K562 (cell line): ENCODE data around the gene ITGA11. TPM values are rescaled to one million over a fixed set of nuclear protein-coding genes. Genes with fewer than 3 reads are reported as not detected.

Experiments used
- ATAC-seq: fragments of 200-7000 bp; cut with Tn5 transposase; 3 replicates; pipeline ENCODE4 v1.9.1; 2020; ENCODE audit warnings: moderate library complexity
- BruUV-seq: library from RNA; stranded (reverse); fragments of 400-500 nt; replicated peaks from 2 replicates; lab custom pipeline; 2021; lab: Mats Ljungman, UMichigan
- CTCF ChIA-PET: fragments of 300-600 bp; formaldehyde crosslinking; extraction: SDS; loops from one replicate; lab custom pipeline; 2021; ENCODE audit warnings: low intra/inter-chr PET ratio; lab: Yijun Ruan, JAX
- POLR2A ChIA-PET: fragments of 300-600, 350-650 bp; sonication (Branson Sonifier 250); formaldehyde crosslinking; extraction: SDS; loops from one replicate; lab custom pipeline; 2021; ENCODE audit warnings: antibody characterized with exemption, inconsistent platforms; lab: Yijun Ruan, JAX
- DNase-seq, 4 experiments: peaks; one replicate each; pipeline versions ENCODE4 v3.0.0 to v3.0.0-alpha.2; 2011 to 2018; ENCODE audit warnings: low spot score in 3 of 4, mixed read lengths in 3 of 4; ENCODE audit errors: extremely low read depth in 1 of 4
- FAIRE-seq: peaks from 2 replicates; lab custom pipeline; 2011; peaks lifted over from hg19 to GRCh38; lab: Jason Lieb, UNC
- H2AFZ ChIP-seq: 2 replicates; pipeline ENCODE4 v1.6.0; 2011; ENCODE audit warnings: low read depth, low read length, control low read depth, inconsistent platforms
- H3K27ac ChIP-seq: fragments of 200-600 bp; 3 replicates; pipeline ENCODE4 v1.8.0; 2011; ENCODE audit warnings: low read depth, mild to moderate bottlenecking, control low read depth, inconsistent platforms, low read length, moderate library complexity, mixed read lengths; ENCODE audit errors: extremely low read depth
- H3K27me3 ChIP-seq, 2 experiments: fragments of 300-600 bp in 1 of 2; 2 replicates in 1 of 2; 3 replicates in 1 of 2; pipeline versions ENCODE4 v1.6.0 to v1.8.0; 2011; ENCODE audit warnings: inconsistent platforms in 2 of 2, low read length in 2 of 2, mild to moderate bottlenecking in 1 of 2, mixed read lengths in 1 of 2, moderate library complexity in 1 of 2; ENCODE audit not compliant: control insufficient read depth in 2 of 2, insufficient read depth in 2 of 2
- H3K36me3 ChIP-seq: fragments of 300-600 bp; 3 replicates; pipeline ENCODE4 v1.8.0; 2011; ENCODE audit warnings: mild to moderate bottlenecking, low read length, inconsistent platforms; ENCODE audit not compliant: control insufficient read depth, insufficient read depth
- H3K4me1 ChIP-seq, 2 experiments: fragments of 200-600 bp in 1 of 2; replicated peaks in 1 of 2; 2 replicates in 1 of 2; 3 replicates in 1 of 2; pipeline versions ENCODE4 v1.5.1 to v1.8.0; 2011; ENCODE audit warnings: inconsistent platforms in 2 of 2, low read length in 2 of 2, mild to moderate bottlenecking in 1 of 2, mixed read lengths in 1 of 2, moderate library complexity in 1 of 2; ENCODE audit not compliant: control insufficient read depth in 2 of 2, insufficient read depth in 2 of 2
- H3K4me2 ChIP-seq: 2 replicates; pipeline ENCODE4 v1.6.1; 2011; ENCODE audit warnings: low read length, control low read depth, inconsistent platforms, mixed read lengths; ENCODE audit not compliant: insufficient read depth
- H3K4me3 ChIP-seq: fragments of 200-600 bp; sonication (generic), shearing (Covaris generic); 2 replicates; pipeline ENCODE4 v1.5.1; 2016; ENCODE audit warnings: control low read depth, inconsistent platforms
- H3K79me2 ChIP-seq: fragments of 200-600 bp; 3 replicates; pipeline ENCODE4 v1.8.0; 2011; ENCODE audit warnings: low read length, inconsistent platforms; ENCODE audit not compliant: control insufficient read depth, insufficient read depth
- H3K9ac ChIP-seq, 2 experiments: 2 replicates each; pipeline versions ENCODE4 v1.6.0 to v1.6.1; 2011; ENCODE audit warnings: low read depth in 2 of 2, low read length in 2 of 2, control low read depth in 1 of 2, inconsistent platforms in 1 of 2, mild to moderate bottlenecking in 1 of 2, mixed read lengths in 1 of 2; ENCODE audit not compliant: insufficient read depth in 1 of 2
- H3K9me1 ChIP-seq: one replicate; pipeline ENCODE4 v1.6.0; 2011; ENCODE audit warnings: inconsistent platforms, mild to moderate bottlenecking, low read length, moderate library complexity; ENCODE audit not compliant: control insufficient read depth, insufficient read depth
- H3K9me3 ChIP-seq: replicated peaks from 2 replicates; pipeline ENCODE4 v1.5.1; 2011; ENCODE audit warnings: low read depth, low read length, inconsistent platforms; ENCODE audit not compliant: control insufficient read depth, insufficient read depth
- H4K20me1 ChIP-seq: replicated peaks from 2 replicates; pipeline ENCODE4 v1.6.1; 2011; ENCODE audit warnings: low read length, inconsistent platforms, mixed read lengths; ENCODE audit not compliant: control insufficient read depth, insufficient read depth
- CEBPB ChIP-seq: fragments of 450-650 bp; IDR thresholded peaks from 2 replicates; pipeline ENCODE4 v1.6.1; 2016; ENCODE audit warnings: missing genetic modification characterization, missing compliant biosample characterization
- KAT8 ChIP-seq: fragments of 450-650 bp; IDR thresholded peaks from 2 replicates; pipeline ENCODE4 v1.6.1; 2016; ENCODE audit warnings: low read depth, mild to moderate bottlenecking
- MEF2D ChIP-seq: conservative IDR thresholded peaks from 2 replicates; pipeline ENCODE4 v1.6.1; 2016; ENCODE audit warnings: low read depth, missing genetic modification characterization, missing compliant biosample characterization
- NBN ChIP-seq: fragments of 450-650 bp; IDR thresholded peaks from 2 replicates; pipeline ENCODE4 v1.6.1; 2016; ENCODE audit warnings: low read depth, mild to moderate bottlenecking
- SAFB ChIP-seq: fragments of 200-400 bp; formaldehyde crosslinking; IDR thresholded peaks from 2 replicates; pipeline ENCODE4 v1.6.1; 2017; ENCODE audit warnings: low read depth, low read length, borderline replicate concordance
- WGBS: fragments of 100-300 bp; shearing (Covaris generic); methylation state at CpG from one replicate; pipeline ENCODE4 v1.1.6; 2016; ENCODE audit warnings: low coverage, mixed read lengths; ENCODE audit not compliant: insufficient coverage; ENCODE audit errors: missing lambda C conversion rate; 5-methylcytosine and 5-hydroxymethylcytosine counted together
- in situ Hi-C: fragments of 300-500 bp; cut with MboI; formaldehyde crosslinking; loops from 4 replicates; pipeline ENCODE4 v1.15.0; 2018; ENCODE audit warnings: inconsistent platforms, mixed read lengths
- intact Hi-C: fragments of 100-400 bp; cut with micrococcal nuclease; formaldehyde crosslinking; loops from 2 replicates; pipeline ENCODE4 v1.14.2; 2022
- polyA plus RNA-seq, 8 experiments: library from polyadenylated mRNA; depleted of rRNA in 4 of 8; stranded (reverse) in 5 of 8; unstranded in 3 of 8; fragments of >200 nt; fragmentation: Nextera tagmentation in 2 of 8; fragmentation: Illumina TruSeq in 1 of 8; extraction: Ambion mirVana in 2 of 8; extraction: Trizol in 1 of 8; gene quantifications; 2 replicates each; pipeline versions ENCODE4 v1.2.1 to v1.2.3, GENCODE V29; 2011 to 2014; ENCODE audit warnings: inconsistent platforms in 1 of 8, missing spikeins in 1 of 8
- total RNA-seq, 7 experiments: library from RNA; depleted of rRNA in 6 of 7; stranded (reverse); fragments of >200 nt in 6 of 7; fragmentation: Illumina TruSeq in 2 of 7; extraction: Trizol in 2 of 7; gene quantifications; 2 replicates each; pipeline versions ENCODE4 v1.2.1 to v1.2.3, GENCODE V29; 2011 to 2021; ENCODE audit warnings: low replicate concordance in 1 of 7
- TF ChIP-seq, protein P1 (sequence below): fragments of 450-650 bp; formaldehyde crosslinking; IDR thresholded peaks from 2 replicates; pipeline ENCODE4 v1.4.0; 2022; ENCODE audit warnings: missing genetic modification characterization
- TF ChIP-seq, protein P2 (sequence below): fragments of 150-350 bp; conservative IDR thresholded peaks from 2 replicates; pipeline ENCODE4 v1.6.1; 2014; ENCODE audit warnings: low read length
- TF ChIP-seq, protein P3 (sequence below): fragments of 250-450 bp; sonication (Bioruptor Pico); IDR thresholded peaks from 2 replicates; pipeline ENCODE4 v1.4.0; 2020

The ITGA11 gene
- total and polyA plus RNA-seq, 9 of the 15 experiments (the other 6 are each of a cell fraction or from before 2014, with no cell fraction given), result 0.01 TPM; not detected in 8

DNA sequence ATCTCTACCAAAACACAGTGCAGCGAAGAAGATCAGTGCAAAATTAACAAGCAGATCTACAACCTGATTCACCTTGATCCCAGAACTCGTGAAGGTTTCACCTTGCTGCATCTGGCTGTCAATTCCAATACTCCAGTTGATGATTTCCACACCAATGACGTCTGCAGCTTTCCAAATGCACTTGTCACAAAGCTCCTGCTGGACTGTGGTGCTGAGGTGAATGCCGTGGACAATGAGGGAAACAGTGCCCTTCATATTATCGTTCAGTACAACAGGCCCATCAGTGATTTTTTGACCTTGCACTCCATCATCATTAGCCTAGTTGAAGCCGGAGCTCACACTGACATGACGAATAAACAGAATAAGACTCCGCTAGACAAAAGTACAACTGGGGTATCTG is 141.2 kb downstream of the ITGA11 start:
- CTCF ChIA-PET, result no interaction called here
- Histone ChIP-seq H3K4me2 (no peak overlapping the region), H3K27ac (no peak overlapping the region), H2AFZ (no peak overlapping the region), H3K79me2 (peaks cover 64% of the 10 kb centered on the region), H3K9ac (no peak overlapping the region), H3K27me3 (no peaks in the 10 kb centered on the region), H3K36me3 (peaks cover 51% of the 10 kb centered on the region), H4K20me1 (peaks cover 6% of the 10 kb centered on the region; the same call in 1 of the 2 replicates), H3K9me3 (no peaks in the 10 kb centered on the region), H3K9me1 (peaks cover 3% of the 10 kb centered on the region)
- intact Hi-C loops, result no loop called here
- FAIRE-seq, result no peak
- in situ Hi-C loops, result no loop called here
- ATAC-seq, result no peak
- TF ChIP-seq KAT8, result no peak
- TF ChIP-seq, protein P1, sequence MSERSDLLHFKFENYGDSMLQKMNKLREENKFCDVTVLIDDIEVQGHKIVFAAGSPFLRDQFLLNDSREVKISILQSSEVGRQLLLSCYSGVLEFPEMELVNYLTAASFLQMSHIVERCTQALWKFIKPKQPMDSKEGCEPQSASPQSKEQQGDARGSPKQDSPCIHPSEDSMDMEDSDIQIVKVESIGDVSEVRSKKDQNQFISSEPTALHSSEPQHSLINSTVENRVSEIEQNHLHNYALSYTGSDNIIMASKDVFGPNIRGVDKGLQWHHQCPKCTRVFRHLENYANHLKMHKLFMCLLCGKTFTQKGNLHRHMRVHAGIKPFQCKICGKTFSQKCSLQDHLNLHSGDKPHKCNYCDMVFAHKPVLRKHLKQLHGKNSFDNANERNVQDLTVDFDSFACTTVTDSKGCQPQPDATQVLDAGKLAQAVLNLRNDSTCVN, result no peak
- TF ChIP-seq, all 486 proteins: peak for 0
- no peaks in the 10 kb centered on the region; a peak in 1 of 5 replicates for H3K4me1 ChIP-seq
- no peak overlapping the region for H3K4me3 ChIP-seq
- POLR2A ChIA-PET, result interaction anchor here (3.1 kb wide), 1 partner anchor 9 kb away, joined by 12 read pairs; no protein-coding TSS in a partner anchor
- WGBS, result 96% methylated on average over 8 of the region's 8 CpGs
- no peak for DNase-seq
- TSS peak; percentile 1 for BruUV-seq

DNA sequence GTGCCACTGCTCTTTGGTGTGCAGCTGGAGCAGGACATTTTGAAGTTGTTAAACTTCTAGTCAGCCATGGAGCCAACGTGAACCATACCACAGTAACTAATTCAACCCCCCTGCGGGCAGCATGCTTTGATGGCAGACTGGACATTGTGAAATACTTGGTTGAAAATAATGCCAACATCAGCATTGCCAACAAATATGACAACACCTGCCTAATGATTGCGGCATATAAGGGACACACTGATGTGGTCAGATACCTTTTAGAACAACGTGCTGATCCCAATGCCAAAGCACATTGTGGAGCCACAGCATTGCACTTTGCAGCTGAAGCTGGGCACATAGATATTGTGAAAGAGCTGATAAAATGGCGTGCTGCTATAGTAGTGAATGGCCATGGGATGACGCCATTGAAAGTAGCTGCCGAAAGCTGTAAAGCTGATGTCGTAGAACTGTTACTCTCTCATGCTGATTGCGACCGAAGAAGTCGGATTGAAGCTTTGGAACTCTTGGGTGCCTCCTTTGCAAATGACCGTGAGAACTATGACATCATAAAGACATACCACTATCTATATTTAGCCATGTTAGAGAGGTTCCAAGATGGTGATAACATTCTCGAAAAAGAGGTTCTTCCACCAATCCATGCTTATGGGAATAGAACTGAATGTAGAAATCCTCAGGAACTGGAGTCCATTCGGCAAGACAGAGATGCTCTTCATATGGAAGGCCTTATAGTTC is 142.2 kb downstream of the ITGA11 start:
- H2AFZ ChIP-seq, result no peak overlapping the region
- ChIA-PET CTCF (no interaction called here), POLR2A (interaction anchor here (0.5 to 2.5 kb wide), 3 partner anchors 9 to 15 kb away, joined by 3 to 8 read pairs (median 8); partner anchors contain the start of gene FEM1B)
- H3K4me2 ChIP-seq, result no peak overlapping the region
- BruUV-seq, result no TSS peak
- H3K4me1 ChIP-seq, result peaks cover 0 to 1% of the 10 kb centered on the region in 2 experiments; a peak in 1 of 5 replicates
- DNase-seq (no peak), FAIRE-seq (no peak), ATAC-seq (no peak)
- 94% methylated on average over 14 of the region's 14 CpGs for WGBS
- peaks cover 3% of the 10 kb centered on the region for H3K9me1 ChIP-seq
- H4K20me1 ChIP-seq, result peaks cover 6% of the 10 kb centered on the region; the same call in 1 of the 2 replicates
- no peak overlapping the region for H3K4me3 ChIP-seq
- intact Hi-C loops, result no loop called here
- no peaks in the 10 kb centered on the region for H3K27me3 ChIP-seq
- in situ Hi-C loops, result no loop called here
- no peak overlapping the region for H3K27ac ChIP-seq
- H3K79me2 ChIP-seq, result peaks cover 73% of the 10 kb centered on the region
- H3K36me3 ChIP-seq, result peaks cover 60% of the 10 kb centered on the region
- peaks cover 5% of the 10 kb centered on the region for H3K9me3 ChIP-seq
- H3K9ac ChIP-seq, result no peak overlapping the region
- TF ChIP-seq MEF2D (tag) (no peak), CEBPB (tag) (peak; percentile 51; the same call in 1 of the 2 replicates), NBN (no peak), SAFB (no peak)
- TF ChIP-seq, protein P2, sequence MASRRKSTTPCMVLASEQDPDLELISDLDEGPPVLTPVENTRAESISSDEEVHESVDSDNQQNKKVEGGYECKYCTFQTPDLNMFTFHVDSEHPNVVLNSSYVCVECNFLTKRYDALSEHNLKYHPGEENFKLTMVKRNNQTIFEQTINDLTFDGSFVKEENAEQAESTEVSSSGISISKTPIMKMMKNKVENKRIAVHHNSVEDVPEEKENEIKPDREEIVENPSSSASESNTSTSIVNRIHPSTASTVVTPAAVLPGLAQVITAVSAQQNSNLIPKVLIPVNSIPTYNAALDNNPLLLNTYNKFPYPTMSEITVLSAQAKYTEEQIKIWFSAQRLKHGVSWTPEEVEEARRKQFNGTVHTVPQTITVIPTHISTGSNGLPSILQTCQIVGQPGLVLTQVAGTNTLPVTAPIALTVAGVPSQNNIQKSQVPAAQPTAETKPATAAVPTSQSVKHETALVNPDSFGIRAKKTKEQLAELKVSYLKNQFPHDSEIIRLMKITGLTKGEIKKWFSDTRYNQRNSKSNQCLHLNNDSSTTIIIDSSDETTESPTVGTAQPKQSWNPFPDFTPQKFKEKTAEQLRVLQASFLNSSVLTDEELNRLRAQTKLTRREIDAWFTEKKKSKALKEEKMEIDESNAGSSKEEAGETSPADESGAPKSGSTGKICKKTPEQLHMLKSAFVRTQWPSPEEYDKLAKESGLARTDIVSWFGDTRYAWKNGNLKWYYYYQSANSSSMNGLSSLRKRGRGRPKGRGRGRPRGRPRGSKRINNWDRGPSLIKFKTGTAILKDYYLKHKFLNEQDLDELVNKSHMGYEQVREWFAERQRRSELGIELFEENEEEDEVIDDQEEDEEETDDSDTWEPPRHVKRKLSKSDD, result no peak
- TF ChIP-seq, protein P3, sequence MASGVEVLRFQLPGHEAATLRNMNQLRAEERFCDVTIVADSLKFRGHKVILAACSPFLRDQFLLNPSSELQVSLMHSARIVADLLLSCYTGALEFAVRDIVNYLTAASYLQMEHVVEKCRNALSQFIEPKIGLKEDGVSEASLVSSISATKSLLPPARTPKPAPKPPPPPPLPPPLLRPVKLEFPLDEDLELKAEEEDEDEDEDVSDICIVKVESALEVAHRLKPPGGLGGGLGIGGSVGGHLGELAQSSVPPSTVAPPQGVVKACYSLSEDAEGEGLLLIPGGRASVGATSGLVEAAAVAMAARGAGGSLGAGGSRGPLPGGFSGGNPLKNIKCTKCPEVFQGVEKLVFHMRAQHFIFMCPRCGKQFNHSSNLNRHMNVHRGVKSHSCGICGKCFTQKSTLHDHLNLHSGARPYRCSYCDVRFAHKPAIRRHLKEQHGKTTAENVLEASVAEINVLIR (CRISPR knock-in tag), result no peak
